Uterus (tissue), 2 donors: Measurements from ENCODE around the gene HMGB4.

ENCODE experiments used
- CTCF ChIP-seq, 4 experiments: fragments of 200-600 bp in 2 of 4; fragments of 450-650 bp in 2 of 4; sonication (generic) in 2 of 4; IDR thresholded peaks; one replicate each; pipeline ENCODE4 v1.5.1; 2016 to 2019; ENCODE audit warnings: antibody characterized with exemption in 4 of 4, mild to moderate bottlenecking in 2 of 4, moderate library complexity in 1 of 4
- POLR2A ChIP-seq, 2 donors: fragments of 450-650 bp; IDR thresholded peaks; one replicate each; pipeline ENCODE4 v1.6.1; 2016; ENCODE audit warnings: antibody characterized with exemption in 2 of 2, mild to moderate bottlenecking in 1 of 2, moderate library complexity in 1 of 2

- no peak for TF ChIP-seq CTCF (IDR thresholded peaks at IDR 0.05)
- TF ChIP-seq POLR2A (IDR thresholded peaks at IDR 0.05) = no peak
These were observed 14.7 kb upstream of the HMGB4 start for GRCh38 chr1:33849211-33849610.
